Endothelial cell (in vitro differentiated cells): Measurements from ENCODE around the gene MICAL3. TPM values are rescaled to one million over a fixed set of nuclear protein-coding genes. Genes with fewer than 3 reads are reported as not detected.

Experiments
- DNase-seq: peaks from one replicate; pipeline ENCODE4 v3.0.0; 2021; ENCODE audit warnings: low spot score
- H3K27ac Mint-ChIP-seq: one replicate; pipeline ENCODE4 v1.8.0; 2021; ENCODE audit warnings: mixed read lengths, inconsistent platforms; ENCODE audit not compliant: unreplicated experiment
- H3K27me3 Mint-ChIP-seq: one replicate; pipeline ENCODE4 v1.8.0; 2021; ENCODE audit warnings: mild to moderate bottlenecking, moderate library complexity, mixed read lengths, inconsistent platforms; ENCODE audit not compliant: unreplicated experiment
- H3K36me3 Mint-ChIP-seq: one replicate; pipeline ENCODE4 v1.8.0; 2021; ENCODE audit warnings: mild to moderate bottlenecking, low read depth, mixed read lengths, inconsistent platforms; ENCODE audit not compliant: unreplicated experiment
- H3K4me1 Mint-ChIP-seq: one replicate; pipeline ENCODE4 v1.8.0; 2021; ENCODE audit warnings: mild to moderate bottlenecking, mixed read lengths, inconsistent platforms; ENCODE audit not compliant: unreplicated experiment
- H3K4me3 Mint-ChIP-seq: one replicate; pipeline ENCODE4 v1.8.0; 2021; ENCODE audit warnings: mild to moderate bottlenecking, mixed read lengths, inconsistent platforms; ENCODE audit not compliant: unreplicated experiment
- H3K9me3 Mint-ChIP-seq: one replicate; pipeline ENCODE4 v1.8.0; 2021; ENCODE audit warnings: mixed read lengths, inconsistent platforms; ENCODE audit not compliant: unreplicated experiment
- CTCF ChIP-seq: fragments of 200-600 bp; sonication (generic); IDR thresholded peaks from one replicate; pipeline ENCODE4 v1.5.0; 2021; ENCODE audit warnings: antibody characterized with exemption; ENCODE audit not compliant: unreplicated experiment
- total RNA-seq: library from RNA; stranded (reverse); fragmentation: NEBNext Ultra II Directional; extraction: Animal tissue kit (Norgen Biotek cat#: 25700); gene quantifications from one replicate; pipeline ENCODE4 v1.2.1, GENCODE V29; 2021; ENCODE audit not compliant: unreplicated experiment

Gene MICAL3
- total RNA-seq, 1 donor from 2014 or later = 54.3 TPM

- H3K4me1 Mint-ChIP-seq = peaks cover 32% of the 10 kb centered on the region
- no peak for TF ChIP-seq CTCF
- no peaks in the 10 kb centered on the region for H3K9me3 Mint-ChIP-seq
- H3K4me3 Mint-ChIP-seq = peak overlapping the region; percentile 87
- peaks cover 3% of the 10 kb centered on the region for H3K36me3 Mint-ChIP-seq
- H3K27ac Mint-ChIP-seq = no peak overlapping the region
- peaks cover 16% of the 10 kb centered on the region for H3K27me3 Mint-ChIP-seq
- no peak for DNase-seq
Measured at GRCh38 chr22:17772958-17773605, 251.3 kb downstream of the MICAL3 start.

GRCh38 chr22:17772249-17772957, 252.0 kb downstream of the MICAL3 start:
- no peak for DNase-seq
- peaks cover 25% of the 10 kb centered on the region for H3K4me1 Mint-ChIP-seq
- peaks cover 4% of the 10 kb centered on the region for H3K36me3 Mint-ChIP-seq
- no peaks in the 10 kb centered on the region for H3K9me3 Mint-ChIP-seq
- H3K27me3 Mint-ChIP-seq = peaks cover 14% of the 10 kb centered on the region
- H3K27ac Mint-ChIP-seq = no peak overlapping the region
- no peak for TF ChIP-seq CTCF
- peak overlapping the region; percentile 29 for H3K4me3 Mint-ChIP-seq

- peaks cover 14% of the 10 kb centered on the region for H3K4me1 Mint-ChIP-seq
- TF ChIP-seq CTCF = no peak
- no peaks in the 10 kb centered on the region for H3K9me3 Mint-ChIP-seq
- H3K27ac Mint-ChIP-seq = no peak overlapping the region
- H3K27me3 Mint-ChIP-seq = peaks cover 14% of the 10 kb centered on the region
- H3K4me3 Mint-ChIP-seq = peak overlapping the region; percentile 42
- peaks cover 6% of the 10 kb centered on the region for H3K36me3 Mint-ChIP-seq
- no peak for DNase-seq
Measured at GRCh38 chr22:17770180-17771077, 253.9 kb downstream of the MICAL3 start.

- Mint-ChIP-seq H3K36me3 (peaks cover 6% of the 10 kb centered on the region), H3K9me3 (no peaks in the 10 kb centered on the region), H3K4me1 (peaks cover 10% of the 10 kb centered on the region), H3K27ac (no peak overlapping the region), H3K27me3 (peaks cover 10% of the 10 kb centered on the region), H3K4me3 (no peak overlapping the region)
- no peak for TF ChIP-seq CTCF
- no peak for DNase-seq
Measured at GRCh38 chr22:17769716-17770082, 254.7 kb downstream of the MICAL3 start.
